Liver (tissue), 9 donors: ENCODE results near the gene CMIP. TPM values are rescaled to one million over a fixed set of nuclear protein-coding genes. Genes with fewer than 3 reads are reported as not detected.
A peak's percentile ranks its signal among the peaks of the same experiment; 100 is the strongest.

ENCODE experiments used
- DNase-seq: peaks from one replicate; pipeline ENCODE4 v3.0.0-alpha.2; 2017; ENCODE audit warnings: low spot score
- H3K27ac ChIP-seq, 2 donors: one replicate each; pipeline ENCODE4 v1.7.0; 2013; ENCODE audit warnings: inconsistent platforms in 2 of 2, low read length in 2 of 2, control low read depth in 1 of 2, low read depth in 1 of 2, mild to moderate bottlenecking in 1 of 2
- H3K27me3 ChIP-seq, 4 donors: one replicate each; pipeline versions ENCODE4 v1.6.1 to v1.7.0; 2013; ENCODE audit warnings: low read length in 3 of 4, inconsistent platforms in 1 of 4, mild to moderate bottlenecking in 1 of 4, moderate library complexity in 1 of 4; ENCODE audit not compliant: control insufficient read depth in 4 of 4, insufficient read depth in 4 of 4
- H3K36me3 ChIP-seq, 4 donors: one replicate each; pipeline versions ENCODE4 v1.6.1 to v1.7.0; 2013; ENCODE audit warnings: low read length in 3 of 4, mild to moderate bottlenecking in 3 of 4, low read depth in 1 of 4, moderate library complexity in 1 of 4; ENCODE audit not compliant: control insufficient read depth in 4 of 4, insufficient read depth in 3 of 4
- H3K4me1 ChIP-seq, 4 donors: one replicate each; pipeline versions ENCODE4 v1.6.1 to v1.7.0; 2013; ENCODE audit warnings: low read length in 3 of 4, mild to moderate bottlenecking in 3 of 4, moderate library complexity in 1 of 4; ENCODE audit not compliant: control insufficient read depth in 4 of 4, insufficient read depth in 4 of 4
- H3K4me3 ChIP-seq, 3 donors: one replicate each; pipeline versions ENCODE4 v1.6.1 to v1.7.0; 2013; ENCODE audit warnings: low read length in 3 of 3, control low read depth in 1 of 3, low read depth in 1 of 3, mild to moderate bottlenecking in 1 of 3
- H3K9ac ChIP-seq, 2 donors: one replicate each; pipeline ENCODE4 v1.7.0; 2013; ENCODE audit warnings: low read length in 2 of 2, mild to moderate bottlenecking in 2 of 2, moderate library complexity in 2 of 2, control low read depth in 1 of 2, low read depth in 1 of 2
- H3K9me3 ChIP-seq, 4 donors: one replicate each; pipeline versions ENCODE4 v1.6.1 to v1.7.0; 2013; ENCODE audit warnings: low read length in 3 of 4; ENCODE audit not compliant: control insufficient read depth in 4 of 4
- EGR1 ChIP-seq, 2 donors: IDR thresholded peaks; 2 replicates each; pipeline ENCODE4 v1.6.1; 2016 to 2018; ENCODE audit warnings: antibody characterized with exemption in 2 of 2, low read depth in 2 of 2
- FOXA1 ChIP-seq: IDR thresholded peaks from 2 replicates; pipeline ENCODE4 v1.6.1; 2016; ENCODE audit warnings: antibody characterized with exemption
- FOXA2 ChIP-seq: IDR thresholded peaks from 2 replicates; pipeline ENCODE4 v1.6.1; 2016; ENCODE audit warnings: antibody characterized with exemption
- GABPA ChIP-seq, 2 donors: IDR thresholded peaks in 1 of 2; conservative IDR thresholded peaks in 1 of 2; 2 replicates each; pipeline ENCODE4 v1.6.1; 2016; ENCODE audit warnings: antibody characterized with exemption in 2 of 2, mild to moderate bottlenecking in 1 of 2, moderate library complexity in 1 of 2
- HNF4A ChIP-seq, 2 donors: conservative IDR thresholded peaks; 2 replicates each; pipeline ENCODE4 v1.6.1; 2016; ENCODE audit warnings: antibody characterized with exemption in 2 of 2, mild to moderate bottlenecking in 2 of 2
- HNF4G ChIP-seq: IDR thresholded peaks from 2 replicates; pipeline ENCODE4 v1.6.1; 2016; ENCODE audit warnings: antibody characterized with exemption
- JUND ChIP-seq, 2 donors: IDR thresholded peaks; 2 replicates each; pipeline ENCODE4 v1.6.1; 2016; ENCODE audit warnings: antibody characterized with exemption in 2 of 2
- MAX ChIP-seq: IDR thresholded peaks from 2 replicates; pipeline ENCODE4 v1.6.1; 2016; ENCODE audit warnings: antibody characterized with exemption
- NR2F2 ChIP-seq: IDR thresholded peaks from 2 replicates; pipeline ENCODE4 v1.6.1; 2016; ENCODE audit warnings: antibody characterized with exemption
- RAD21 ChIP-seq, 2 donors: IDR thresholded peaks; 2 replicates each; pipeline ENCODE4 v1.6.1; 2016; ENCODE audit warnings: antibody characterized with exemption in 2 of 2, mild to moderate bottlenecking in 2 of 2
- REST ChIP-seq: IDR thresholded peaks from 2 replicates; pipeline ENCODE4 v1.6.1; 2016; ENCODE audit warnings: antibody characterized with exemption, mild to moderate bottlenecking
- RXRA ChIP-seq, 2 donors: IDR thresholded peaks; 2 replicates each; pipeline ENCODE4 v1.6.1; 2017 to 2018; ENCODE audit warnings: antibody characterized with exemption in 2 of 2, mild to moderate bottlenecking in 1 of 2
- SP1 ChIP-seq: IDR thresholded peaks from 2 replicates; pipeline ENCODE4 v1.6.1; 2018; ENCODE audit warnings: antibody characterized with exemption, mild to moderate bottlenecking
- TAF1 ChIP-seq: conservative IDR thresholded peaks from 2 replicates; pipeline ENCODE4 v1.6.1; 2016; ENCODE audit warnings: antibody characterized with exemption, mild to moderate bottlenecking
- YY1 ChIP-seq: IDR thresholded peaks from 2 replicates; pipeline ENCODE4 v1.6.1; 2016; ENCODE audit warnings: antibody characterized with exemption, mild to moderate bottlenecking
- ZBTB33 ChIP-seq: IDR thresholded peaks from 2 replicates; pipeline ENCODE4 v1.6.1; 2016; ENCODE audit warnings: antibody characterized with exemption
- WGBS: extraction: QIAGEN DNeasy Blood & Tissue Kit; methylation state at CpG from one replicate; pipeline ENCODE4 v1.1.7; 2013; 5-methylcytosine and 5-hydroxymethylcytosine counted together
- polyA plus RNA-seq, 2 donors: library from polyadenylated mRNA; stranded (reverse) in 1 of 2; unstranded in 1 of 2; fragments of 200-250 nt in 1 of 2; fragments of >200 nt in 1 of 2; fragmentation: Nextera tagmentation in 1 of 2; extraction: Ambion mirVana in 1 of 2; gene quantifications; one replicate each; pipeline versions ENCODE4 v1.2.1 to v1.2.3, GENCODE V29; 2013 to 2015
- total RNA-seq, 2 donors: library from RNA; depleted of rRNA; stranded (reverse); fragments of >200 nt; gene quantifications; one replicate each; pipeline ENCODE4 v1.2.3, GENCODE V29; 2014
- TF ChIP-seq, protein P1 (sequence below): IDR thresholded peaks from 2 replicates; pipeline ENCODE4 v1.6.1; 2016; ENCODE audit warnings: antibody characterized with exemption
- TF ChIP-seq, protein P2 (sequence below): fragments of 150-350 bp; IDR thresholded peaks from 2 replicates; pipeline ENCODE4 v1.5.1; 2017; ENCODE audit warnings: improper control_type of control experiment, low read depth, low read length; ENCODE audit not compliant: missing input control
- donor health status: healthy.
- donor health status: healthy.
- donor health status: healthy.
- donor health status: healthy.
- donor health status: healthy.

The CMIP gene
- total and polyA plus RNA-seq, 4 donors: 1.7 to 15.6 (median 10.1) TPM

DNA sequence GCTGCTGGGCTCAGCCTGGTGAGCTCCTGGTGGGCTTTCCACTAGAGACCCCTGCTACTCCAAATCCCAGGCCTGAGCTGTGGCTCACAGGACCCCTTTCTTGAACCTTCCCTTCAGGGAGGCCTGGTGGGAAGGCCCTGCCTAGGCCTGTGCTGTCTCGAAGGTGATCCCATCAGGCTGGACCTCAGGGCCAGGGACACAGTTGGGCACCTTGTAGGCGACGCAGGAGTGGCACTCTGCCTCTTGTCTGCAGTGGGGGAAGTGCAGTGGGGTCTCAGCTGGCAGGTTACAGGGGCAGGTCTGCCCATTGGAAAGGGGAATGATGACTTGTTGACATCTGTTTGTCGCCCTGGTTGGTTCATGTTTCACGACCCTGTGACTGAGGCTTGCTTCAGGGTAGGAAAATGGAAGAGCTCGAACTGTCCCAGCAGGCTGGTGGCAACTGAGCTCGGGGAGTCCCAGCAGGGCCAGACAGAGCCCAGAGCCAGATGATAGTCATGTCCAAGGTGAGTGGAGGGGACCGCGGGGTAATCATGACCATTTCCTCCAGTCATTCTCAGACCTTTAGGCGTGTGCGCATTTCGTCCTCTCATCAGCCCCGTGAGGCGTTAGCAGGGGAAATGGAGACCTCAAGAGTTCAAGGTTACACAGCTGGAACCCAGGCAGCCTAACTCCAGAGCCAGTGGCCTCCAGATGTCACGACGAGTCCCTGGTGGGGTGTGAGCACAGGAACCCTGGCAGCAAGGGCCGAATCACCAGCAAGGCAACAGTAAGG is 11.3 kb downstream of the CMIP start:
- peak overlapping the region in 1 of 2 donors; percentile 26 for H3K9ac ChIP-seq
- WGBS: 47% methylated on average over 17 of the region's 17 CpGs

More for the DNA sequence above, 11.3 kb downstream of the CMIP start:
- Histone ChIP-seq H3K4me1 (peaks cover 35 to 85% (median 72%) of the 10 kb centered on the region in 4 donors), H3K4me3 (peak overlapping the region in 2 of 3 donors; percentile 24 to 44), H3K9me3 (no peaks in the 10 kb centered on the region), H3K27me3 (no peaks in the 10 kb centered on the region), H3K27ac (peak overlapping the region; percentile 90 to 91), H3K36me3 (no peaks in the 10 kb centered on the region)
- DNase-seq: no peak
- TF ChIP-seq FOXA2 (no peak), HNF4G (no peak), REST (no peak), YY1 (no peak), GABPA (IDR thresholded peaks at IDR 0.05 in 1 of 2, conservative IDR thresholded peaks at IDR 0.05 in 1 of 2) (no peak), HNF4A (conservative IDR thresholded peaks at IDR 0.05) (no peak), RXRA (IDR thresholded peaks at IDR 0.05) (no peak), NR2F2 (no peak), RAD21 (IDR thresholded peaks at IDR 0.05) (no peak), FOXA1 (no peak), TAF1 (no peak), EGR1 (IDR thresholded peaks at IDR 0.05; ENCODE audit: low read depth in 2 of 2) (no peak), ZBTB33 (no peak), MAX (no peak), JUND (IDR thresholded peaks at IDR 0.05) (no peak), SP1 (no peak)
- TF ChIP-seq, protein P1, sequence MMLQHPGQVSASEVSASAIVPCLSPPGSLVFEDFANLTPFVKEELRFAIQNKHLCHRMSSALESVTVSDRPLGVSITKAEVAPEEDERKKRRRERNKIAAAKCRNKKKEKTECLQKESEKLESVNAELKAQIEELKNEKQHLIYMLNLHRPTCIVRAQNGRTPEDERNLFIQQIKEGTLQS: no peak
- TF ChIP-seq, protein P2, sequence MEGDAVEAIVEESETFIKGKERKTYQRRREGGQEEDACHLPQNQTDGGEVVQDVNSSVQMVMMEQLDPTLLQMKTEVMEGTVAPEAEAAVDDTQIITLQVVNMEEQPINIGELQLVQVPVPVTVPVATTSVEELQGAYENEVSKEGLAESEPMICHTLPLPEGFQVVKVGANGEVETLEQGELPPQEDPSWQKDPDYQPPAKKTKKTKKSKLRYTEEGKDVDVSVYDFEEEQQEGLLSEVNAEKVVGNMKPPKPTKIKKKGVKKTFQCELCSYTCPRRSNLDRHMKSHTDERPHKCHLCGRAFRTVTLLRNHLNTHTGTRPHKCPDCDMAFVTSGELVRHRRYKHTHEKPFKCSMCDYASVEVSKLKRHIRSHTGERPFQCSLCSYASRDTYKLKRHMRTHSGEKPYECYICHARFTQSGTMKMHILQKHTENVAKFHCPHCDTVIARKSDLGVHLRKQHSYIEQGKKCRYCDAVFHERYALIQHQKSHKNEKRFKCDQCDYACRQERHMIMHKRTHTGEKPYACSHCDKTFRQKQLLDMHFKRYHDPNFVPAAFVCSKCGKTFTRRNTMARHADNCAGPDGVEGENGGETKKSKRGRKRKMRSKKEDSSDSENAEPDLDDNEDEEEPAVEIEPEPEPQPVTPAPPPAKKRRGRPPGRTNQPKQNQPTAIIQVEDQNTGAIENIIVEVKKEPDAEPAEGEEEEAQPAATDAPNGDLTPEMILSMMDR: no peak
